Skeletal muscle tissue (tissue), 4 donors: ENCODE data around the gene CD74. TPM values are rescaled to one million over a fixed set of nuclear protein-coding genes. Genes with fewer than 3 reads are reported as not detected.

Source experiments
- H3K27ac ChIP-seq: one replicate; pipeline ENCODE4 v1.7.0; 2013; ENCODE audit warnings: mild to moderate bottlenecking, low read depth, low read length, inconsistent platforms
- H3K27me3 ChIP-seq, 3 donors: one replicate each; pipeline ENCODE4 v1.7.0; 2013; ENCODE audit warnings: low read length in 3 of 3; ENCODE audit not compliant: control insufficient read depth in 3 of 3, insufficient read depth in 3 of 3
- H3K36me3 ChIP-seq, 3 donors: one replicate each; pipeline ENCODE4 v1.7.0; 2013; ENCODE audit warnings: low read length in 3 of 3; ENCODE audit not compliant: control insufficient read depth in 3 of 3, insufficient read depth in 3 of 3
- H3K4me1 ChIP-seq, 3 donors: one replicate each; pipeline ENCODE4 v1.7.0; 2013; ENCODE audit warnings: low read length in 3 of 3, mild to moderate bottlenecking in 3 of 3; ENCODE audit not compliant: control insufficient read depth in 3 of 3, insufficient read depth in 3 of 3
- H3K4me3 ChIP-seq, 3 donors: one replicate each; pipeline ENCODE4 v1.7.0; 2013; ENCODE audit warnings: low read length in 3 of 3
- H3K9ac ChIP-seq, 3 donors: one replicate each; pipeline ENCODE4 v1.7.0; 2013; ENCODE audit warnings: low read length in 3 of 3, mild to moderate bottlenecking in 3 of 3, moderate library complexity in 2 of 3, low read depth in 1 of 3
- H3K9me3 ChIP-seq, 3 donors: one replicate each; pipeline ENCODE4 v1.7.0; 2013; ENCODE audit warnings: low read length in 3 of 3; ENCODE audit not compliant: control insufficient read depth in 3 of 3
- total RNA-seq: library from RNA; depleted of rRNA; stranded (reverse); fragments of >200 nt; gene quantifications from one replicate; pipeline ENCODE4 v1.2.3, GENCODE V29; 2014
- donor health status: Osteomylitis.

CD74 gene
- total RNA-seq, 1 donor from 2014 or later = 63.2 TPM

- H3K27me3 ChIP-seq = no peaks in the 10 kb centered on the region
- H3K36me3 ChIP-seq = peaks cover 0 to 5% (median 5%) of the 10 kb centered on the region in 3 donors
- no peaks in the 10 kb centered on the region for H3K9me3 ChIP-seq
- H3K4me1 ChIP-seq = peaks cover 15 to 19% (median 18%) of the 10 kb centered on the region in 3 donors
- peak overlapping the region; percentile 5 to 81 (median 67) for H3K9ac ChIP-seq
- peak overlapping the region; percentile 82 for H3K27ac ChIP-seq
- peak overlapping the region; percentile 64 to 72 (median 66) for H3K4me3 ChIP-seq
Measured at GRCh38 chr5:150410524-150411244, 2.0 kb downstream of the CD74 start.

- no peaks in the 10 kb centered on the region for H3K9me3 ChIP-seq
- peaks cover 15 to 19% (median 18%) of the 10 kb centered on the region in 3 donors for H3K4me1 ChIP-seq
- peak overlapping the region; percentile 82 for H3K27ac ChIP-seq
- H3K27me3 ChIP-seq = no peaks in the 10 kb centered on the region
- H3K36me3 ChIP-seq = peaks cover 0 to 11% (median 8%) of the 10 kb centered on the region in 3 donors
- peak overlapping the region; percentile 4 to 67 (median 67) for H3K9ac ChIP-seq
- H3K4me3 ChIP-seq = peak overlapping the region; percentile 33 to 66 (median 62)
Measured at GRCh38 chr5:150409638-150410523, 2.8 kb downstream of the CD74 start.

GRCh38 chr5:150408231-150408943, 4.3 kb downstream of the CD74 start:
- no peak overlapping the region for H3K4me3 ChIP-seq
- H3K9ac ChIP-seq = no peak overlapping the region
- no peaks in the 10 kb centered on the region for H3K9me3 ChIP-seq
- H3K36me3 ChIP-seq = peaks cover under 1 to 11% (median 8%) of the 10 kb centered on the region in 3 donors
- no peaks in the 10 kb centered on the region for H3K27me3 ChIP-seq
- H3K27ac ChIP-seq = peak overlapping the region; percentile 36
- peaks cover 15 to 19% (median 18%) of the 10 kb centered on the region in 3 donors for H3K4me1 ChIP-seq

DNA sequence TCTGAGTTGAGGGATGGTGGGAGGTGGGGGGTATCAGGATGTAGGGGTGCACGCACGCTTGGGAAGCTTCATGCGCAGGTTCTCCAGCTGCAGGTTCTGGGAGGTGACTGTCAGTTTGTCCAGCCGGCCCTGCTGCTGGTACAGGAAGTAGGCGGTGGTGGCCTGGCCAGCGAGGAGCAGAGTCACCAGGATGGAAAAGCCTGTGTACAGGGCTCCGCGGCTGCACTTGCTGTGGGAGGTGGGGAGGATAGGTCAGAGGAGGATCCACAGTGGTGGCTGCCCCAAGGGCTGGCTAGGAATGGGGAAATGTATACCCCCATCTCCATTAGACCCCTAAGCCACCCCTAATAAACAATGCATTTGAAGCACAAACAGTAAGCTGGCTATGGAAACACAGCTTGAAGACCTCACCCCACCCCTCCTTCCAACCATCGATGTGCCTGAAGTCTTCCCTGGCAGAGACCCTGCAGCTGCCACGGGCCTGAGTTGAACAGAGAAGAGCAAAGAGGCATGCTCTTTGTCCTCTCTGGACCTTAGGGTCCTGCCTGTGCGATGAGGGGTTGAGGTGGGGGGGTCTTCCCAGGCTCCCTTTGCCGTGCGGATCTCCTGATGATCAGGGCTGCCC, 5.5 kb downstream of the CD74 start:
- Histone ChIP-seq H3K4me3 (no peak overlapping the region), H3K27me3 (no peaks in the 10 kb centered on the region), H3K36me3 (peaks cover 12 to 23% (median 19%) of the 10 kb centered on the region in 3 donors), H3K9me3 (no peaks in the 10 kb centered on the region), H3K9ac (no peak overlapping the region), H3K4me1 (peaks cover 14 to 18% (median 15%) of the 10 kb centered on the region in 3 donors), H3K27ac (no peak overlapping the region)

- Histone ChIP-seq H3K9me3 (no peaks in the 10 kb centered on the region), H3K27ac (no peak overlapping the region), H3K9ac (no peak overlapping the region), H3K4me3 (no peak overlapping the region), H3K4me1 (peaks cover 14 to 18% (median 15%) of the 10 kb centered on the region in 3 donors), H3K36me3 (peaks cover 13 to 26% (median 21%) of the 10 kb centered on the region in 3 donors), H3K27me3 (no peaks in the 10 kb centered on the region)
Measured at GRCh38 chr5:150406723-150407095, 6.0 kb downstream of the CD74 start.

DNA sequence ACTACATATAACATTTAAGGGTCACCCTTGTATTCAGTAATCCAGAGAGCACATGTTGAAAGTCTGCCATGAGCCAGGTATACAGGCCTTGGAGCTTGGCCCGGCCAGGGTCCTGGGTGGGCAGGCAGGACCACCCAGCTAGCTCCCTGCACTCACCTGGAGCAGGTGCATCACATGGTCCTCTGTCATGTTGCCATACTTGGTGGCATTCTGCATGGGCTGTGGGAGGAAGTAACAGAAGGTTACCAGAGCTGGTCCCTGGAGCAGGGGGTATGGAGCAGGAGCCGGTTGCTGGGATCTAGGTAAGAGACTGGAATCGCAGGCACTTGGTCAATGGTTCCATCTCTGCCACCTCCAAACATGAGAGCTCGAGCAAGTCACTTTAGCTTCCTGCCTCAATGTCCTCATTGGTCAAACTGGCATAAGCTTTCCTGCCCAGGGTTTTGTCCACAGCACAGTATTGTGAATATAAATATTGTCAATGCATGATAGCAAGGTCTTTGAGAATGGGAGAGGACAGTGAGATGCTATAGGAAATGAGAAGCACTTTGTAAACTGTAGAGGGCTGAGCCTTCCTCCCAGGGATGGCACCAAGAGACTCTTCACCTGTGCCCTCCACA, 6.5 kb downstream of the CD74 start:
- Histone ChIP-seq H3K27ac (no peak overlapping the region), H3K9ac (no peak overlapping the region), H3K4me1 (peaks cover 14 to 18% (median 15%) of the 10 kb centered on the region in 3 donors), H3K4me3 (no peak overlapping the region), H3K9me3 (no peaks in the 10 kb centered on the region), H3K36me3 (peaks cover 13 to 28% (median 25%) of the 10 kb centered on the region in 3 donors), H3K27me3 (no peaks in the 10 kb centered on the region)

DNA sequence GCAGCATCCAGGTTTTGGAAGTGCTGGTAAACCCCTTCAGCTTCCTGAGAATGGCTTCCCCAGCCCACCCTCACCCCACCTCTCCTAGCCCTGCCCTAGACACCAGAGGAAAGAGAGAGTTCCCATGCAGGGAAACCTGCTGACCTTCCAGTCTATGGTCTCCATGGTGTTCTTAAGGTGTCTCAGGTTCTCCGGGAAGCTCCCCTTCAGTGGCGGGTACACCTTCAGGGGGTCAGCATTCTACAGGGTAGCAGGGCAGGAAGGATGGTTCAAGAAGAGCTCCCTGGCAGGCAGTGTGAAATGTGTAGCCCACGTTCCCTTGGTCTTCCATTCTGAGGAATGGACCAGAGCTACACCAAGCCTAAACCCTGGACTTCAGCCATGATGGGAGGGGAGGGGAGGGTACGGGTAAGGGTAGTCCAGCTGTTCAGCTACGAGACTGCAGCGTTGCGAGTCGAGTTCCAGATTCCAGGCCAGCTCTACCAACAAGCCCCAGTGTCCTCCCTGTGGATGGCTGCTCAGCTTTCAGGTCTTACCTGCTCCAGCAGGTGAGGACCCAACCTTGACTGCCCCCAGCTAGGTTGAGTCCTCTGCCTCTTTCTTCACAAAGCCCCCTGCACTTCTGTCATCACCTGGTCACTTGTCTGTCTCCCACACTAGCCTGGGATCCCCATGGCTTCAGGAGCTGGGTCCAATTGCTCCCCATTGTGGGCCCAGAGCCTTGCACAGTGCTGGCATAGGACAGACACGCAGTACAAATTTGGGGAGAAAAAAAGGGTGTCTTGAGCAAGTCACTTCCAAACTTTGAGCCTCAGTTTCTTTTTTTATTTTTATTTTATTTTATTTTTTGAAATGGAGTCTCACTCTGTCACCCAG, 7.5 kb downstream of the CD74 start:
- H3K4me1 ChIP-seq = peaks cover 8 to 15% (median 12%) of the 10 kb centered on the region in 3 donors
- no peak overlapping the region for H3K27ac ChIP-seq
- H3K4me3 ChIP-seq = no peak overlapping the region
- H3K36me3 ChIP-seq = peaks cover 22 to 38% (median 34%) of the 10 kb centered on the region in 3 donors
- H3K27me3 ChIP-seq = no peaks in the 10 kb centered on the region
- H3K9me3 ChIP-seq = no peaks in the 10 kb centered on the region
- H3K9ac ChIP-seq = no peak overlapping the region

DNA sequence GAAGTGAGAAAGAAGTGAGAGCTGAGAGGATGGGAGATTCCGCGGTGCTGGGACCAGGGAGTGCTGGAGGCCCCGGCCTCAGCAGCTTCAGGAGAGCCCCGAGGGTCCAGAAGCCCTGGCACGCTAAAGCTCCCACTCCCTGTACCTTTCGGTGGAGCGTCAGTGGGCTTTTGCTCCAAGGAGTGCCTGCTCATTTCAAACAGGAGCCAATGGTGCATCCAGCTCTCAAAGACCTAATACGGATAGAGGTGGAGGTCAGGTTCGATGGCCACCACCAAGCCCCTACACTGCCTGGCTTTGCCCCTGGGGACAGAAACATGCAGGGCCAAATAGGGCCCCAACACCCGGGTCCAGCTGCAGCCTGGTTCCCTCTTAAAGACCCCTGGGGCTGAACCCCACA, 8.2 kb downstream of the CD74 start:
- H3K27ac ChIP-seq = no peak overlapping the region
- no peak overlapping the region for H3K9ac ChIP-seq
- no peaks in the 10 kb centered on the region for H3K27me3 ChIP-seq
- peaks cover 28 to 44% (median 40%) of the 10 kb centered on the region in 3 donors for H3K36me3 ChIP-seq
- H3K4me3 ChIP-seq = no peak overlapping the region
- no peaks in the 10 kb centered on the region for H3K9me3 ChIP-seq
- H3K4me1 ChIP-seq = peaks cover 4 to 12% (median 8%) of the 10 kb centered on the region in 3 donors
